HEK293 (cell line): ENCODE measurements around the gene DPPA5.

Experiments
- CTCF ChIA-PET: fragments of 350-600 bp; formaldehyde crosslinking; extraction: SDS; loops from one replicate; lab custom pipeline; 2021; ENCODE audit warnings: antibody characterized with exemption; lab: Yijun Ruan, JAX
- POLR2A ChIA-PET: fragments of 300-600 bp; formaldehyde crosslinking; extraction: SDS; loops from one replicate; lab custom pipeline; 2020; ENCODE audit warnings: antibody characterized with exemption, inconsistent platforms; lab: Yijun Ruan, JAX
- H3K27ac ChIP-seq: fragments of 200-500 bp; sonication (Bioruptor generic); 2 replicates; pipeline ENCODE4 v1.5.1; 2014; ENCODE audit warnings: low read depth, low read length, control low read depth, inconsistent platforms; ENCODE audit errors: extremely low read depth
- H3K36me3 ChIP-seq, 2 experiments: fragments of 200-500 bp in 1 of 2; sonication (Bioruptor generic) in 1 of 2; 1 replicate in 1 of 2; 2 replicates in 1 of 2; pipeline ENCODE4 v1.5.1; 2014 to 2017; ENCODE audit warnings: inconsistent platforms in 2 of 2, low read length in 2 of 2; ENCODE audit not compliant: control insufficient read depth in 2 of 2, insufficient read depth in 1 of 2
- H3K4me1 ChIP-seq: fragments of 200-500 bp; sonication (Bioruptor generic); 2 replicates; pipeline ENCODE4 v1.5.1; 2014; ENCODE audit warnings: mild to moderate bottlenecking, low read length, inconsistent platforms; ENCODE audit not compliant: control insufficient read depth, insufficient read depth
- H3K4me3 ChIP-seq: 2 replicates; pipeline ENCODE4 v1.5.1; 2011; ENCODE audit warnings: low read depth, mild to moderate bottlenecking, control low read depth, low read length, moderate library complexity
- H3K9me3 ChIP-seq: fragments of 200-500 bp; sonication (Bioruptor generic); 2 replicates; pipeline ENCODE4 v1.5.1; 2014; ENCODE audit warnings: low read depth, low read length, inconsistent platforms; ENCODE audit not compliant: control insufficient read depth, insufficient read depth
- FEZF1 ChIP-seq: fragments of 450-650 bp; formaldehyde crosslinking; IDR thresholded peaks from 2 replicates; pipeline ENCODE4 v1.5.1; 2016; ENCODE audit warnings: missing biosample characterization, missing genetic modification characterization
- PATZ1 ChIP-seq: fragments of 450-650 bp; formaldehyde crosslinking; IDR thresholded peaks from 2 replicates; pipeline ENCODE4 v1.5.1; 2016; ENCODE audit warnings: missing biosample characterization, missing genetic modification characterization
- ZBTB7A ChIP-seq: fragments of 450-650 bp; formaldehyde crosslinking; IDR thresholded peaks from 2 replicates; pipeline ENCODE4 v1.5.1; 2016; ENCODE audit warnings: low read depth, missing biosample characterization, missing genetic modification characterization
- ZNF112 ChIP-seq: fragments of 450-650 bp; formaldehyde crosslinking; IDR thresholded peaks from 2 replicates; pipeline ENCODE4 v1.5.0; 2017; ENCODE audit warnings: missing biosample characterization, missing genetic modification characterization
- ZNF121 ChIP-seq: fragments of 450-650 bp; formaldehyde crosslinking; IDR thresholded peaks from 2 replicates; pipeline ENCODE4 v1.5.1; 2016; ENCODE audit warnings: missing biosample characterization, missing genetic modification characterization
- ZNF18 ChIP-seq: fragments of 450-650 bp; formaldehyde crosslinking; IDR thresholded peaks from 2 replicates; pipeline ENCODE4 v1.5.1; 2016; ENCODE audit warnings: missing biosample characterization, missing genetic modification characterization
- ZNF239 ChIP-seq: fragments of 450-650 bp; formaldehyde crosslinking; IDR thresholded peaks from 2 replicates; pipeline ENCODE4 v1.5.1; 2016; ENCODE audit warnings: missing biosample characterization, missing genetic modification characterization
- ZNF248 ChIP-seq: fragments of 450-650 bp; formaldehyde crosslinking; IDR thresholded peaks from 2 replicates; pipeline ENCODE4 v1.5.1; 2017; ENCODE audit warnings: missing biosample characterization, missing genetic modification characterization
- ZNF354C ChIP-seq: fragments of 450-650 bp; formaldehyde crosslinking; IDR thresholded peaks from 2 replicates; pipeline ENCODE4 v1.5.1; 2016; ENCODE audit warnings: missing biosample characterization, missing genetic modification characterization, low read depth, borderline replicate concordance
- ZNF398 ChIP-seq: fragments of 450-650 bp; formaldehyde crosslinking; IDR thresholded peaks from 2 replicates; pipeline ENCODE4 v1.5.1; 2017; ENCODE audit warnings: missing biosample characterization, missing genetic modification characterization
- ZNF426 ChIP-seq: fragments of 450-650 bp; formaldehyde crosslinking; IDR thresholded peaks from 2 replicates; pipeline ENCODE4 v1.5.1; 2017; ENCODE audit warnings: missing biosample characterization, missing genetic modification characterization, mild to moderate bottlenecking, inconsistent platforms, moderate library complexity
- ZNF48 ChIP-seq: fragments of 450-650 bp; formaldehyde crosslinking; IDR thresholded peaks from 2 replicates; pipeline ENCODE4 v1.5.1; 2016; ENCODE audit warnings: missing biosample characterization, missing genetic modification characterization
- ZNF560 ChIP-seq: fragments of 450-650 bp; formaldehyde crosslinking; IDR thresholded peaks from 2 replicates; pipeline ENCODE4 v1.5.1; 2017; ENCODE audit warnings: missing biosample characterization, missing genetic modification characterization, borderline replicate concordance
- ZNF596 ChIP-seq: fragments of 450-650 bp; IDR thresholded peaks from 2 replicates; pipeline ENCODE4 v1.5.0; 2018; ENCODE audit warnings: missing biosample characterization, mild to moderate bottlenecking, missing genetic modification characterization, moderate library complexity
- ZNF621 ChIP-seq: fragments of 450-650 bp; formaldehyde crosslinking; IDR thresholded peaks from 2 replicates; pipeline ENCODE4 v1.5.1; 2017; ENCODE audit warnings: missing biosample characterization, missing genetic modification characterization
- ZNF624 ChIP-seq: fragments of 450-650 bp; formaldehyde crosslinking; IDR thresholded peaks from 2 replicates; pipeline ENCODE4 v1.5.1; 2017; ENCODE audit warnings: missing biosample characterization, missing genetic modification characterization
- ZNF654 ChIP-seq: fragments of 450-650 bp; formaldehyde crosslinking; IDR thresholded peaks from 2 replicates; pipeline ENCODE4 v1.5.1; 2016; ENCODE audit warnings: low read depth, missing biosample characterization, missing genetic modification characterization
- ZNF664 ChIP-seq: fragments of 450-650 bp; formaldehyde crosslinking; IDR thresholded peaks from 2 replicates; pipeline ENCODE4 v1.5.1; 2016; ENCODE audit warnings: missing biosample characterization, missing genetic modification characterization
- TF ChIP-seq, protein P1 (sequence below): fragments of 450-650 bp; formaldehyde crosslinking; IDR thresholded peaks from 2 replicates; pipeline ENCODE4 v1.5.1; 2016; ENCODE audit warnings: missing biosample characterization, missing genetic modification characterization
- TF ChIP-seq, protein P2 (sequence below): fragments of 450-650 bp; formaldehyde crosslinking; IDR thresholded peaks from 2 replicates; pipeline ENCODE4 v1.5.1; 2016; ENCODE audit warnings: missing biosample characterization, missing genetic modification characterization

The DPPA5 gene

DNA sequence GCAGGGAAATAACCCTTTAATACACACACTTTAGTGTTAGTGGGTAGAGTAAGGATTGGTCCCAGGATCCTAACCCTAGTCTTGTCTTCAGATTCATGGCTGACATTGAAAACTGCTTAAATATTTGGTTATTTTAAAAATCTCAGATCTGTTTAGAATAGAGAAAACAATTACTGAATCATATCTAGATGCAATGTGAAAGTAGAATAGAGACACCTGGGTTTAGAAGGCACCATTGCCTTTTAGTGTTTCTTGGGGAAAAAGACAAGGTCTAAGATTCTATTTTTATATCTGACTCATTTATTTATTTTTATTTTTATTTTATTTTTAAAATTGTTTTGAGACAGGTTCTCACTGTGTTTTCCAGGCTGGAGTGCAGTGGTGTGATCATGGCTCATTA lies 46.6 kb upstream of the DPPA5 start:
- TF ChIP-seq ZBTB7A (tag by site-specific recombination) (no peak), ZNF654 (tag by site-specific recombination) (no peak), ZNF624 (tag by site-specific recombination) (no peak), ZNF664 (tag by site-specific recombination) (no peak), ZNF248 (no peak), ZNF621 (tag by site-specific recombination) (no peak), ZNF398 (tag by site-specific recombination) (no peak)
- Histone ChIP-seq H3K4me1 (no peaks in the 10 kb centered on the region), H3K27ac (no peak overlapping the region), H3K36me3 (no peaks in the 10 kb centered on the region), H3K9me3 (no peaks in the 10 kb centered on the region), H3K4me3 (no peak overlapping the region)
- CTCF ChIA-PET: interaction anchor here (0.7 to 1.3 kb wide), 2 partner anchors 11 to 31 kb away, joined by 3 to 4 read pairs; no protein-coding TSS in a partner anchor
- POLR2A ChIA-PET: no interaction called here

- no peak overlapping the region for H3K4me3 ChIP-seq
- POLR2A ChIA-PET: interaction anchor here (0.7 kb wide), 1 partner anchor 125 kb away, joined by 3 read pairs; the partner anchor contains the start of gene EEF1A1
- H3K27ac ChIP-seq: no peak overlapping the region
- H3K36me3 ChIP-seq: no peaks in the 10 kb centered on the region
- CTCF ChIA-PET: interaction anchor here (0.5 to 1.2 kb wide), 6 partner anchors 46 to 276 kb away, joined by 3 to 7 read pairs (median 4); no protein-coding TSS in a partner anchor
- H3K9me3 ChIP-seq: no peaks in the 10 kb centered on the region
- H3K4me1 ChIP-seq: no peaks in the 10 kb centered on the region
- TF ChIP-seq ZNF48 (tag by site-specific recombination) (no peak), ZNF398 (tag by site-specific recombination) (no peak), ZNF121 (no peak)
- TF ChIP-seq, protein P1, sequence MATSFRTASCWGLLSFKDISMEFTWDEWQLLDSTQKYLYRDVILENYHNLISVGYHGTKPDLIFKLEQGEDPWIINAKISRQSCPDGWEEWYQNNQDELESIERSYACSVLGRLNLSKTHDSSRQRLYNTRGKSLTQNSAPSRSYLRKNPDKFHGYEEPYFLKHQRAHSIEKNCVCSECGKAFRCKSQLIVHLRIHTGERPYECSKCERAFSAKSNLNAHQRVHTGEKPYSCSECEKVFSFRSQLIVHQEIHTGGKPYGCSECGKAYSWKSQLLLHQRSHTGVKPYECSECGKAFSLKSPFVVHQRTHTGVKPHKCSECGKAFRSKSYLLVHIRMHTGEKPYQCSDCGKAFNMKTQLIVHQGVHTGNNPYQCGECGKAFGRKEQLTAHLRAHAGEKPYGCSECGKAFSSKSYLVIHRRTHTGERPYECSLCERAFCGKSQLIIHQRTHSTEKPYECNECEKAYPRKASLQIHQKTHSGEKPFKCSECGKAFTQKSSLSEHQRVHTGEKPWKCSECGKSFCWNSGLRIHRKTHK (tag by site-specific recombination): no peak
Observed at GRCh38 chr6:73395875-73396274, 41.8 kb upstream of the DPPA5 start.

DNA sequence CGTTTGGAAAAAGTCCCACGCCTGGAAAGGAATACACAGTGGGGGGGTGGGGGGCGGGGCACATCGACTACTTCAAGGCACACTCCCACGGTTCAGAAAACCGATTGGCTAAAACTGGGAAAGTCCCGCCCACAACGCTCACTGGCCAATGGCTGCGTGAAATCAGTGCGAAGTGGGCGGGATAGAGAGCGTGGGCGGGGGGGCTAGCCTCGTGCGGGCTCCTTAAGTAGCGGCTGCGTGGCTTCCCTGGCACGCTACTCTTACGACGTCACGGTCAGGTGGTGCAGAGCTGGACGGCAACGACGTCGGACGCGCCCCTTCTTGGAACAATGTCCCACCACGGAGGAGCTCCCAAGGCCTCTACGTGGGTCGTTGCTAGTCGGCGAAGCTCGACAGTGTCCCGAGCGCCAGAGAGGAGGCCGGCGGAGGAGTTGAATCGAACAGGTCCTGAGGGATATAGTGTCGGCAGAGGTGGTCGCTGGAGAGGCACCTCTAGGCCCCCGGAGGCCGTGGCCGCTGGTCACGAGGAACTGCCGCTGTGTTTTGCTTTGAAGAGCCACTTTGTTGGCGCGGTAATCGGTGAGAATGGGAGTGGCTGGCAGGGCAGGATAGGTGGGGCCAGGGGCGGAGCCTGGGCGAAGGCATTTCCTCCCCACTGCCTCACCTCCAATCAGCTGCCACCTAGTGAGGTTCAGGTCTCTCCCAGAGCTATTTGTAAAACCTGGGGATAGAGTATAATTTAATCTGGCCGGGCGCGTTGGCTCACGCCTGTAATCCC lies 40.7 kb upstream of the DPPA5 start, which contains the start of gene DDX43:
DDX43 (plus strand) TSS at position 252 of the 778 bp plus-strand sequence; CDS start at position 330, 78 bp downstream.
- POLR2A ChIA-PET: no interaction called here
- no peaks in the 10 kb centered on the region for H3K9me3 ChIP-seq
- no peak within 1 kb of the TSS for H3K4me3 ChIP-seq
- no peak within 1 kb of the TSS for H3K27ac ChIP-seq
- H3K4me1 ChIP-seq: no peaks in the 10 kb centered on the region
- CTCF ChIA-PET: interaction anchor here (0.7 to 1.2 kb wide), 4 partner anchors 9 to 928 kb away, joined by 3 to 6 read pairs (median 4); no protein-coding TSS in a partner anchor
- no peaks in the 10 kb centered on the region for H3K36me3 ChIP-seq
- TF ChIP-seq ZNF112 (tag by site-specific recombination): no peak
- TF ChIP-seq ZNF354C (tag by site-specific recombination): no peak
- TF ChIP-seq, protein P2, sequence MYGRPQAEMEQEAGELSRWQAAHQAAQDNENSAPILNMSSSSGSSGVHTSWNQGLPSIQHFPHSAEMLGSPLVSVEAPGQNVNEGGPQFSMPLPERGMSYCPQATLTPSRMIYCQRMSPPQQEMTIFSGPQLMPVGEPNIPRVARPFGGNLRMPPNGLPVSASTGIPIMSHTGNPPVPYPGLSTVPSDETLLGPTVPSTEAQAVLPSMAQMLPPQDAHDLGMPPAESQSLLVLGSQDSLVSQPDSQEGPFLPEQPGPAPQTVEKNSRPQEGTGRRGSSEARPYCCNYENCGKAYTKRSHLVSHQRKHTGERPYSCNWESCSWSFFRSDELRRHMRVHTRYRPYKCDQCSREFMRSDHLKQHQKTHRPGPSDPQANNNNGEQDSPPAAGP (tag by site-specific recombination): no peak
- no peak for TF ChIP-seq ZNF560 (tag by site-specific recombination)
- TF ChIP-seq ZNF239 (tag by site-specific recombination): no peak
- no peak for TF ChIP-seq FEZF1 (tag by site-specific recombination)
- no peak for TF ChIP-seq ZNF18
- TF ChIP-seq PATZ1 (tag by site-specific recombination): no peak
- no peak for TF ChIP-seq ZNF596 (tag by site-specific recombination)
- TF ChIP-seq ZNF426: no peak
